Spleen (tissue), 11 donors: ENCODE data around the gene MYO15A. TPM values are rescaled to one million over a fixed set of nuclear protein-coding genes. Genes with fewer than 3 reads are reported as not detected.

Source experiments
- DNase-seq: peaks from one replicate; pipeline ENCODE4 v3.0.0-alpha.2; 2020
- H3K27ac ChIP-seq, 8 donors: fragments of 200-600 bp; sonication (generic) in 7 of 8; 1 replicate in 4 of 8; 2 replicates in 4 of 8; pipeline versions ENCODE4 v1.5.0 to v1.8.0; 2016 to 2021; ENCODE audit warnings: inconsistent platforms in 4 of 8, mild to moderate bottlenecking in 4 of 8, moderate library complexity in 1 of 8
- H3K27me3 ChIP-seq, 7 donors: fragments of 200-600 bp; sonication (generic) in 6 of 7; replicated peaks in 1 of 7; 1 replicate in 4 of 7; 2 replicates in 3 of 7; pipeline versions ENCODE4 v1.5.0 to v1.8.0; 2016 to 2021; ENCODE audit warnings: inconsistent platforms in 3 of 7, mild to moderate bottlenecking in 1 of 7
- H3K36me3 ChIP-seq, 6 donors: fragments of 200-600 bp; sonication (generic) in 5 of 6; 1 replicate in 4 of 6; 2 replicates in 2 of 6; pipeline versions ENCODE4 v1.5.0 to v1.8.0; 2016 to 2021; ENCODE audit warnings: inconsistent platforms in 2 of 6
- H3K4me1 ChIP-seq, 6 donors: fragments of 200-600 bp; sonication (generic) in 5 of 6; 1 replicate in 3 of 6; 2 replicates in 3 of 6; pipeline versions ENCODE4 v1.5.0 to v1.8.0; 2016 to 2021; ENCODE audit warnings: inconsistent platforms in 3 of 6
- H3K4me3 ChIP-seq, 8 donors: fragments of 200-600 bp; sonication (generic) in 7 of 8; 1 replicate in 4 of 8; 2 replicates in 4 of 8; pipeline versions ENCODE4 v1.5.0 to v1.8.0; 2016 to 2021; ENCODE audit warnings: inconsistent platforms in 4 of 8, mild to moderate bottlenecking in 4 of 8, moderate library complexity in 2 of 8
- H3K9me3 ChIP-seq, 8 donors: fragments of 200-600 bp; sonication (generic) in 7 of 8; 1 replicate in 4 of 8; 2 replicates in 4 of 8; pipeline versions ENCODE4 v1.5.0 to v1.8.0; 2016 to 2021; ENCODE audit warnings: inconsistent platforms in 4 of 8
- POLR2A ChIP-seq, 3 donors: fragments of 450-650 bp; IDR thresholded peaks; one replicate each; pipeline ENCODE4 v1.5.1; 2017; ENCODE audit warnings: antibody characterized with exemption in 3 of 3, mild to moderate bottlenecking in 1 of 3
- POLR2AphosphoS5 ChIP-seq, 3 donors: sonication (generic); formaldehyde crosslinking; IDR thresholded peaks; one replicate each; pipeline ENCODE4 v1.5.1; 2017; ENCODE audit warnings: antibody characterized with exemption in 3 of 3
- WGBS, 5 donors: extraction: QIAGEN DNeasy Blood & Tissue Kit in 3 of 5; methylation state at CpG; one replicate each; pipeline versions ENCODE4 v1.1.5 to v1.1.7; 2013 to 2018; 5-methylcytosine and 5-hydroxymethylcytosine counted together
- intact Hi-C: fragments of 100-400 bp; cut with DNase I; formaldehyde crosslinking; loops from one replicate; pipeline ENCODE4 v1.15.0; 2023; ENCODE audit warnings: low total_unique reads
- polyA plus RNA-seq, 3 donors: library from polyadenylated mRNA; stranded (reverse); fragments of 200-250 nt; gene quantifications; one replicate each; pipeline ENCODE4 v1.2.1, GENCODE V29; 2013
- total RNA-seq, 7 donors: library from RNA; depleted of rRNA in 3 of 7; stranded (reverse); fragments of >200 nt in 3 of 7; fragmentation: NEBNext Ultra II Directional in 4 of 7; extraction: Animal tissue kit (Norgen Biotek cat#: 25700) in 4 of 7; gene quantifications; one replicate each; pipeline versions ENCODE4 v1.1.0 to v1.2.1, GENCODE V29; 2016 to 2021
- TF ChIP-seq, protein P1 (sequence below), 11 experiments: fragments of 200-600 bp in 7 of 11; fragments of 450-650 bp in 4 of 11; sonication (generic) in 4 of 11; IDR thresholded peaks in 8 of 11; conservative IDR thresholded peaks in 3 of 11; 1 replicate in 7 of 11; 2 replicates in 4 of 11; pipeline versions ENCODE4 v1.4.0 to v1.8.0; 2016 to 2021; ENCODE audit warnings: antibody characterized with exemption in 11 of 11, inconsistent platforms in 4 of 11, mild to moderate bottlenecking in 1 of 11
- donor health status: healthy with polysubstance abuse.
- donor health status: DM: no; HTN: no; CAD: no; lungs with moderate emphysema.
- donor health status: DM: no; HTN: no; CAD: no.
- donor health status: Bipolar disorder and iron deficiency.
- donor health status: healthy.
- donor health status: DM: no; HTN: no; CAD: no.
- donor health status: DM: yes; HTN: yes; CAD: no.

Gene MYO15A
- total and polyA plus RNA-seq, 10 donors = 0.26 to 1.9 (median 0.84) TPM

- H3K4me1 ChIP-seq = peaks cover 0 to 11% (median 3%) of the 10 kb centered on the region in 6 donors
- no peak for DNase-seq
- H3K36me3 ChIP-seq = no peaks in the 10 kb centered on the region
- 80 to 90% (median 86%) methylated on average over 8 of the region's 8 CpGs for whole genome bisulfite sequencing, 5 donors
- H3K4me3 ChIP-seq = no peak overlapping the region
- intact Hi-C loops = no loop called here
- no peak overlapping the region for H3K27ac ChIP-seq
- TF ChIP-seq, protein P1, sequence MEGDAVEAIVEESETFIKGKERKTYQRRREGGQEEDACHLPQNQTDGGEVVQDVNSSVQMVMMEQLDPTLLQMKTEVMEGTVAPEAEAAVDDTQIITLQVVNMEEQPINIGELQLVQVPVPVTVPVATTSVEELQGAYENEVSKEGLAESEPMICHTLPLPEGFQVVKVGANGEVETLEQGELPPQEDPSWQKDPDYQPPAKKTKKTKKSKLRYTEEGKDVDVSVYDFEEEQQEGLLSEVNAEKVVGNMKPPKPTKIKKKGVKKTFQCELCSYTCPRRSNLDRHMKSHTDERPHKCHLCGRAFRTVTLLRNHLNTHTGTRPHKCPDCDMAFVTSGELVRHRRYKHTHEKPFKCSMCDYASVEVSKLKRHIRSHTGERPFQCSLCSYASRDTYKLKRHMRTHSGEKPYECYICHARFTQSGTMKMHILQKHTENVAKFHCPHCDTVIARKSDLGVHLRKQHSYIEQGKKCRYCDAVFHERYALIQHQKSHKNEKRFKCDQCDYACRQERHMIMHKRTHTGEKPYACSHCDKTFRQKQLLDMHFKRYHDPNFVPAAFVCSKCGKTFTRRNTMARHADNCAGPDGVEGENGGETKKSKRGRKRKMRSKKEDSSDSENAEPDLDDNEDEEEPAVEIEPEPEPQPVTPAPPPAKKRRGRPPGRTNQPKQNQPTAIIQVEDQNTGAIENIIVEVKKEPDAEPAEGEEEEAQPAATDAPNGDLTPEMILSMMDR (IDR thresholded peaks at IDR 0.05 in 8 of 11, conservative IDR thresholded peaks at IDR 0.05 in 3 of 11) = no peak
- TF ChIP-seq POLR2AphosphoS5 (IDR thresholded peaks at IDR 0.05) (no peak), POLR2A (IDR thresholded peaks at IDR 0.05) (no peak)
- H3K9me3 ChIP-seq = no peaks in the 10 kb centered on the region
- H3K27me3 ChIP-seq = peaks cover 0 to 43% (median 0%) of the 10 kb centered on the region in 7 donors
These were observed 29.7 kb downstream of the MYO15A start for GRCh38 chr17:18138065-18138749.

- Histone ChIP-seq H3K36me3 (no peaks in the 10 kb centered on the region), H3K4me3 (no peak overlapping the region), H3K4me1 (peaks cover 0 to 11% (median 3%) of the 10 kb centered on the region in 6 donors), H3K27ac (no peak overlapping the region), H3K9me3 (no peaks in the 10 kb centered on the region), H3K27me3 (peaks cover 0 to 48% (median 0%) of the 10 kb centered on the region in 7 donors)
- 84 to 97% (median 91%) methylated on average over 2 of the region's 2 CpGs for whole genome bisulfite sequencing, 5 donors
- no peak for TF ChIP-seq POLR2A (IDR thresholded peaks at IDR 0.05)
- TF ChIP-seq POLR2AphosphoS5 (IDR thresholded peaks at IDR 0.05) = no peak
- TF ChIP-seq, protein P1 (IDR thresholded peaks at IDR 0.05 in 8 of 11, conservative IDR thresholded peaks at IDR 0.05 in 3 of 11) = no peak
- intact Hi-C loops = no loop called here
- DNase-seq = no peak
These were observed 30.5 kb downstream of the MYO15A start for GRCh38 chr17:18139092-18139491.

DNA sequence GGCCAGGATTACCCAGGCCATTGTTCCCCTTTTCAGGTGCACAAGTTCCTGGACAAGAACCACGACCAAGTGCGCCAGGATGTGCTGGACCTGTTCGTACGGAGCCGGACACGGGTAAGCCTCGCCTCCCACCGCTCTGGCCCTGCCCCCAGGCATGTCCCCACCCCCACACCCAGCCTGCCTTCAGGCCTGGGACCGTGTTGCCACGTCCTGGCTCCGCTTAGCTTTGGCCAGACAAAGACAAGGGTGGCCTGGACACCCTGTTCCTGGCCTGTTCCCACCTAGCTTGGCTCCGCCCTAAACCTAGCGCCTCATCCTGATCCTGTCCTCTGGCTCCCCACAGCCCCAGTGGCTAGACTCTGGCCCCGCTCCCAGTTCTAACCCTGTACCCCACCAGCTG, 30.9 kb downstream of the MYO15A start:
- no peak for DNase-seq
- Histone ChIP-seq H3K4me1 (peaks cover 0 to 11% (median 3%) of the 10 kb centered on the region in 6 donors), H3K27me3 (peaks cover 0 to 50% (median 0%) of the 10 kb centered on the region in 7 donors), H3K9me3 (no peaks in the 10 kb centered on the region), H3K36me3 (no peaks in the 10 kb centered on the region), H3K27ac (no peak overlapping the region), H3K4me3 (no peak overlapping the region)
- intact Hi-C loops = no loop called here
- WGBS, 5 donors = 70 to 83% (median 77%) methylated on average over 14 of the region's 14 CpGs
- TF ChIP-seq, protein P1 (IDR thresholded peaks at IDR 0.05 in 8 of 11, conservative IDR thresholded peaks at IDR 0.05 in 3 of 11) = no peak
- no peak for TF ChIP-seq POLR2A (IDR thresholded peaks at IDR 0.05)
- TF ChIP-seq POLR2AphosphoS5 (IDR thresholded peaks at IDR 0.05) = peak in 1 of 3 donors; percentile 6

DNA sequence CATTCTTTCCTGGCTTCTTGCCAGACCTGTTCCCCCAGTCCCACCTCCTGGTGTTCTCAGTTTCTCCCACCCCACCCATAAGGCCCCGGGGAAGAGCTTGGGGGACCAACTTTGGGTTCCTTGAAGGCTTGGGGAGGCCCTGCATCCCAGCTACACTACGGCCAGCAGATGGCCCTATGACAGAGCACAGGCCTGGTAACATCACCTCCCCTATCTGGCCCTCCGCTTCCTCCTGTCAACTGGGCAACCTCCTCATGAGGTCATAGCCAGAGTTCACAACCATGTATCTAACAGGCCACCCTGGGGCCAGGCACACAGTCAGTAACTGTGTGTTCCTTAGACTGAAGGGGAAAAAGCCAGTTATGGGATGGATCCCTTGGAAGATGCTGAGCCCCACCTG, 31.4 kb downstream of the MYO15A start:
- H3K4me1 ChIP-seq = peaks cover 0 to 11% (median 3%) of the 10 kb centered on the region in 6 donors
- no peak overlapping the region for H3K4me3 ChIP-seq
- H3K27ac ChIP-seq = no peak overlapping the region
- intact Hi-C loops = loop anchor here (5.0 kb wide), 1 partner anchor 77 kb away; no protein-coding TSS in a partner anchor
- H3K9me3 ChIP-seq = no peaks in the 10 kb centered on the region
- no peaks in the 10 kb centered on the region for H3K36me3 ChIP-seq
- DNase-seq = no peak
- peaks cover 0 to 50% (median 0%) of the 10 kb centered on the region in 7 donors for H3K27me3 ChIP-seq
- 55 to 77% (median 72%) methylated on average over 3 of the region's 3 CpGs for WGBS, 5 donors
- TF ChIP-seq, protein P1 (IDR thresholded peaks at IDR 0.05 in 8 of 11, conservative IDR thresholded peaks at IDR 0.05 in 3 of 11) = no peak
- TF ChIP-seq POLR2A (IDR thresholded peaks at IDR 0.05) = no peak
- TF ChIP-seq POLR2AphosphoS5 (IDR thresholded peaks at IDR 0.05) = no peak
